Stimulated activated memory B cell treated with anti-CD40 and anti-IgM and Interleukin-4, amounts not matched to agents 10 μg/mL and 1 μg/mL and 100 μg/mL, for 72 hours (primary cell): ENCODE measurements around the gene AHI1.
"Not testable (repeated sequence)": the region's sequence is repeated elsewhere in the genome, so short reads cannot be mapped to it uniquely, and the experiment has no call there.

Experiments
- ATAC-seq: fragments of 150-1000 bp; cut with Tn5 transposase; 2 replicates; pipeline ENCODE4 v1.10.0; 2021
- H3K27ac Mint-ChIP-seq: one replicate; pipeline ENCODE4 v1.8.0; 2022; ENCODE audit warnings: mild to moderate bottlenecking, mixed read lengths
- H3K27me3 Mint-ChIP-seq: one replicate; pipeline ENCODE4 v1.8.0; 2022; ENCODE audit warnings: mixed read lengths
- H3K36me3 Mint-ChIP-seq: one replicate; pipeline ENCODE4 v1.8.0; 2022; ENCODE audit warnings: mixed read lengths
- H3K4me1 Mint-ChIP-seq: one replicate; pipeline ENCODE4 v1.8.0; 2022; ENCODE audit warnings: mixed read lengths
- H3K4me3 Mint-ChIP-seq: one replicate; pipeline ENCODE4 v1.8.0; 2022; ENCODE audit warnings: mild to moderate bottlenecking, moderate library complexity, mixed read lengths
- H3K9me3 Mint-ChIP-seq: one replicate; pipeline ENCODE4 v1.8.0; 2022; ENCODE audit warnings: mixed read lengths

Gene AHI1

DNA sequence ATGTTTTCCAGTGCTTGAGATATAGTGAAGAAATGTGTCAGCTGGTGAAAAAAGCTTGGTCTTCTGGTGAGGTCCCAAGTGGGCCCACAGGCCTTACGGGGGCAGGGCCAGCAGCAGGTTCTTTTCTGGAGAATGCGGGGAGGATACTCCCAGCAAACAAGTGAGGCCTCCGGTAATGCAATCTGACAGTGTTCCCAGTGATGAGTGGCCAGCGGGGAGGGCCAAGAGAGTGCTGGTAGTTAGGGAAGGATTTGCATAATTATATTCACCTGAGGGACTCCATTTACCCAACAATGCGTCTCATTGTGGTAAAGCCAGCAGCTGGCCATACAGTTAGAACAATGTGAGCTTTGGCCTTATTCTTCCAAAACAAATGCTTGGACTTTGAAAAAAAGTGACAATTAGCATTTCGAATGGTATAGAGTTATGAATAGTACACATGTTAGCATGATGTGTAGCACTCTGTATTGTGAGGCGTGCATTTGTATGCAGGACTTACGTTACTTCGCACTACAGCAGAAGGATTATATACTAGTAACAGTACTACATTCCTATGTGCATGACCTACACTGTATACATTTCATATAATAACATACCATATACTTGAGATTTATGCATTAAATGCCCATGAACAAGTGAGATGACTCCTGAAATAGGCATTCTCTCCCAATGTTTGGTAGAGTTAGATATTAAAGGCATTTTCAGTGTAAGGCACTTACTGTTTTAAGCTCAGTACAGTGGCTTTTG is 246.6 kb downstream of the AHI1 start:
- H3K27me3 Mint-ChIP-seq: peaks cover 6% of the 10 kb centered on the region
- ATAC-seq: no peak
- H3K4me1 Mint-ChIP-seq: peaks cover 14% of the 10 kb centered on the region
- no peaks in the 10 kb centered on the region for H3K36me3 Mint-ChIP-seq
- no peak overlapping the region for H3K27ac Mint-ChIP-seq
- H3K4me3 Mint-ChIP-seq: no peak overlapping the region
- no peaks in the 10 kb centered on the region for H3K9me3 Mint-ChIP-seq

GRCh38 chr6:135250234-135250633 is 247.3 kb downstream of the AHI1 start:
- H3K27me3 Mint-ChIP-seq: no peaks in the 10 kb centered on the region
- no peak overlapping the region for H3K4me3 Mint-ChIP-seq
- no peaks in the 10 kb centered on the region for H3K9me3 Mint-ChIP-seq

DNA sequence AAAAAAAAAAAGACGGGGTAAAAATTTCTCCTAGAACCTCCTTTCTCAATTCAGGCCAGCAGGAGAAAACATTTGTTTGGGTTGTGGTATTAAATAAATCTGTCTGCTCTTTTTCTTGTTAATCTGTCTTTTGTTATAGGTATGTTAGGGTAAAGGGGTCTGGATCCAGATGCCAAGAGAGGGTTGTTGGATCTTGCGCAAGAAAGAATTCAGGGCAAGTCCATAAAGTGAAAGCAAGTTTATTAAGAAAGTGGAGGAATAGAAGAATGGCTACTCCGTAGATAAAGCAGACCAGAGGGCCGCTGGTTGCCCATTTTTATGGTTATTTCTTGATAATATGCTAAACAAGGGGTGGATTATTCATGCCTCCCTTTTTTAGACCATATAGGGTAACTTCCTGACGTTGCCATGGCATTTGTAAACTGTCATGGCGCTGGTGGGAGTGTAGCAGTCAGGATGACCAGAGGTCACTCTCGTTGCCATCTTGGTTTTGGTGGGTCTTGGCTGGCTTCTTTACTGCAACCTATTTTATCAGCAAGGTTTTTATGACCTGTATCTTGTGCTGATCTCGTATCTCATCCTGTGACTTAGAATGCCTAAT is 251.0 kb downstream of the AHI1 start:
- not testable (repeated sequence) for H3K36me3 Mint-ChIP-seq, ATAC-seq, H3K27ac Mint-ChIP-seq, H3K9me3 Mint-ChIP-seq, H3K27me3 Mint-ChIP-seq, H3K4me3 Mint-ChIP-seq
- peaks cover 14% of the 10 kb centered on the region for H3K4me1 Mint-ChIP-seq

More at GRCh38 chr6:135250234-135250633, 247.3 kb downstream of the AHI1 start:
- ATAC-seq: no peak
- Mint-ChIP-seq H3K27ac (no peak overlapping the region), H3K4me1 (peaks cover 14% of the 10 kb centered on the region), H3K36me3 (no peaks in the 10 kb centered on the region)

DNA sequence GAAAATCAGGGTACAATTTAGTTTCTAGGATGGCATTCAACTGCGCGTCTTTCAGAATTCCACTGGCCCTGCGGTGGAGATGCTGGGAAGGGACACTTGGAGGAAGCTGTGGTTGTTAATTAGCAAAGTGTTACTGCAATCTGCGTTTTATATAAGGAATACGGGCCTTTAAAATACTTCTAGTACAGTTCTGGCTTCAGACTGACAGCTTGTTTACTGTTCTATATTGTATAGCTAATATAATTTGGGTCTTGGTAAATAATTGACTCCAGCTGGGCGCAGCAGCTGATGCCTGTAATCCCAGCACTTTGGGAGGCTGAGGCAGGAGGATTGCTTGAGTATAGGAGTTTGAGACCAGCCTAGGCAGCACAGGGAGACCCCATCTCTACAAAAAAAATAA is 252.7 kb downstream of the AHI1 start:
- Mint-ChIP-seq H3K27ac (no peak overlapping the region), H3K4me1 (peaks cover 5% of the 10 kb centered on the region)

GRCh38 chr6:135243871-135244796 is 253.4 kb downstream of the AHI1 start:
- H3K9me3 Mint-ChIP-seq: no peaks in the 10 kb centered on the region
- no peaks in the 10 kb centered on the region for H3K27me3 Mint-ChIP-seq
- H3K4me1 Mint-ChIP-seq: no peaks in the 10 kb centered on the region
- H3K27ac Mint-ChIP-seq: no peak overlapping the region
- H3K36me3 Mint-ChIP-seq: no peaks in the 10 kb centered on the region
- ATAC-seq: no peak
- no peak overlapping the region for H3K4me3 Mint-ChIP-seq

More for the DNA sequence above, 252.7 kb downstream of the AHI1 start:
- Mint-ChIP-seq H3K9me3 (no peaks in the 10 kb centered on the region), H3K4me3 (no peak overlapping the region), H3K36me3 (no peaks in the 10 kb centered on the region), H3K27me3 (no peaks in the 10 kb centered on the region)
- no peak for ATAC-seq

GRCh38 chr6:135240711-135241110 is 256.8 kb downstream of the AHI1 start:
- ATAC-seq: no peak
- no peaks in the 10 kb centered on the region for H3K27me3 Mint-ChIP-seq
- no peaks in the 10 kb centered on the region for H3K4me1 Mint-ChIP-seq
- no peaks in the 10 kb centered on the region for H3K9me3 Mint-ChIP-seq
- H3K27ac Mint-ChIP-seq: no peak overlapping the region
- no peak overlapping the region for H3K4me3 Mint-ChIP-seq
- no peaks in the 10 kb centered on the region for H3K36me3 Mint-ChIP-seq

GRCh38 chr6:135236732-135237131 is 260.8 kb downstream of the AHI1 start:
- Mint-ChIP-seq H3K27me3 (no peaks in the 10 kb centered on the region), H3K27ac (no peak overlapping the region), H3K36me3 (no peaks in the 10 kb centered on the region), H3K9me3 (no peaks in the 10 kb centered on the region), H3K4me1 (no peaks in the 10 kb centered on the region), H3K4me3 (no peak overlapping the region)
- no peak for ATAC-seq

GRCh38 chr6:135236319-135236718 is 261.2 kb downstream of the AHI1 start:
- Mint-ChIP-seq H3K27ac (no peak overlapping the region), H3K36me3 (no peaks in the 10 kb centered on the region)

GRCh38 chr6:135235716-135236115 is 261.8 kb downstream of the AHI1 start:
- Mint-ChIP-seq H3K27ac (no peak overlapping the region), H3K9me3 (no peaks in the 10 kb centered on the region), H3K36me3 (no peaks in the 10 kb centered on the region), H3K4me3 (no peak overlapping the region), H3K27me3 (no peaks in the 10 kb centered on the region), H3K4me1 (no peaks in the 10 kb centered on the region)
- no peak for ATAC-seq

More at GRCh38 chr6:135236319-135236718, 261.2 kb downstream of the AHI1 start:
- Mint-ChIP-seq H3K9me3 (no peaks in the 10 kb centered on the region), H3K27me3 (no peaks in the 10 kb centered on the region), H3K4me3 (no peak overlapping the region), H3K4me1 (no peaks in the 10 kb centered on the region)
- no peak for ATAC-seq

DNA sequence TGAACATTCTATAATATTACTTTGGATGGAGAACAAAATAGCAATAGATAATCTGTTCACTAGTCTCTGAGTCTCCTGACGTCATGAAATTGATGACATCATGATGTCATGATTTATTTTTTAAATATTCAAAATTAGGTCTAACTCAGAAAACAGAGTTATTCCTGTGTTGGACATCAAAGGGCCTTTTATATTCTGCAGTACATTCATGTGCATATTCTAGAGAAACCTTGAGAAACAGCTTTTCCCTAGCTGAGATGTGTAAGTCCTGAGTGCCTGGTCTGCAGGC is 263.1 kb downstream of the AHI1 start:
- no peaks in the 10 kb centered on the region for H3K27me3 Mint-ChIP-seq
- no peak overlapping the region for H3K4me3 Mint-ChIP-seq
- H3K36me3 Mint-ChIP-seq: no peaks in the 10 kb centered on the region
- no peak overlapping the region for H3K27ac Mint-ChIP-seq
- no peak for ATAC-seq
- no peaks in the 10 kb centered on the region for H3K9me3 Mint-ChIP-seq
- H3K4me1 Mint-ChIP-seq: no peaks in the 10 kb centered on the region

- H3K9me3 Mint-ChIP-seq: no peaks in the 10 kb centered on the region
- H3K27me3 Mint-ChIP-seq: no peaks in the 10 kb centered on the region
- H3K27ac Mint-ChIP-seq: no peak overlapping the region
- H3K4me3 Mint-ChIP-seq: no peak overlapping the region
- no peaks in the 10 kb centered on the region for H3K36me3 Mint-ChIP-seq
- no peak for ATAC-seq
- no peaks in the 10 kb centered on the region for H3K4me1 Mint-ChIP-seq
These were observed 263.7 kb downstream of the AHI1 start for GRCh38 chr6:135233686-135234491.
